SH-SY5Y (cell line): ENCODE results near the gene NFATC2.

Source experiments
- GATA2 ChIP-seq: IDR thresholded peaks from 2 replicates; pipeline ENCODE4 v1.6.1; 2011; ENCODE audit warnings: mild to moderate bottlenecking, low read depth, low read length
- GATA3 ChIP-seq: IDR thresholded peaks from 2 replicates; pipeline ENCODE4 v1.6.1; 2011; ENCODE audit warnings: low read depth, mild to moderate bottlenecking, low read length, moderate library complexity

DNA sequence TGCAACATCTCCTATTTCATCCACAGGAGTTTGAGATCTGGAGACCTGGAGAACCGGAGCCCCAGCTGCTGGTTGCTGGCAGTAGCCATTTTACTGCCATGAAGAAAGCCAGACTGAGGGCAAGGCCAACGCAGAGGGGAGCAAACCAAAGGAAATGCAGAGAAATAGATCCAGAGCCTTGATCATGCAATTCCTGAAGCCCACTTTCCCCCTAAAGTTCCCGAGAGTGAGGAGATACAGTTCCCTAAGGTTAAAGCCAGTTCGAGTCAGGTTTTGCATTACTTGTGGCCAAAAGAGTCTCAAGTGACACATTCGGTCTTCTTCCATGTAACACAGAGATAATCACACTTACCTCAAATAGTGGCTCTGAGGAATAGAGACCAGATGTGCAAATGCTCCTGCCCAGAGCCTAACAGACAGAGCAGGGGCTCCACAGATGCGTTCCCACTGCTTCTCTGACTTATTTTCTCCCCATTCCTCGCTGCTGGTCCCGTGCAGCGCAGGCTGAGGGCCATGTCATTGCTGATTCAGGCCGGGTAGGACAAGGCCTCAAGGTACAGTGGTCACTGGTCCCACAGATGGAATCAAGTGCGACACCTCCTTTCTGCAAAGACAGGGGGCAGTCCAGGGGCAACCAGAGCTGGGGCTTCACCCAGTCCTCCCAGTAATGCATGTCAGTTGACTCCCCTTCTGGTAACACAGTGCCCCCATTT, 35.1 kb upstream of the NFATC2 start:
- TF ChIP-seq GATA2 = no peak
- no peak for TF ChIP-seq GATA3
